ENCODE results near the gene CTDNEP1.

Gene CTDNEP1

DNA sequence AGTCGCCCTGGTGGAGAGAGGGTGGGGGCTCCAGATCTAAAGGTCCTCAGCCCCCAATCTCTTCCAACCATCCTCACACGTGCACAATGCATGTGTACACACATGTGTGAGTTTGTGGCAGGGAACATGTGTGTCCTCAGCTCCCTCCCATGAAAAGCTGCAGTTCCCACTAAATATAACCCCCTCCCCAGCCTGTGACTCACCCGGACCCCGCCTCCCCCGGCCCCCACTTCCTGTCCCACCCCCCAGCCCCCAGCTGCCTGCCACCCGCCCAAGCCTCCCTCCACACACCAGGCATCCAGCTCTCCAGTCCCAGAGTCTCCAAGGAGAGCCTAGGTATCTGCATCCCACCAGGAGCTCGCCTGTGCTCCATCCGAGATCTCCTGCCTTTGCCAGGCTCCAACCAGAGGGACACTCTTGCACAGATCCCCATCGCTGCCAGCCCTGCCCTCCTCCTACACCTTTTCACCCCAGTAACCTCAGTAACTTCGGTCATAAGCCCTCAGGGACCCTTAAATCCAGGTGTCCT is 35.8 kb downstream of the CTDNEP1 start:
- DNase-seq (ENCODE audit: low read depth, low spot score), result no peak

DNA sequence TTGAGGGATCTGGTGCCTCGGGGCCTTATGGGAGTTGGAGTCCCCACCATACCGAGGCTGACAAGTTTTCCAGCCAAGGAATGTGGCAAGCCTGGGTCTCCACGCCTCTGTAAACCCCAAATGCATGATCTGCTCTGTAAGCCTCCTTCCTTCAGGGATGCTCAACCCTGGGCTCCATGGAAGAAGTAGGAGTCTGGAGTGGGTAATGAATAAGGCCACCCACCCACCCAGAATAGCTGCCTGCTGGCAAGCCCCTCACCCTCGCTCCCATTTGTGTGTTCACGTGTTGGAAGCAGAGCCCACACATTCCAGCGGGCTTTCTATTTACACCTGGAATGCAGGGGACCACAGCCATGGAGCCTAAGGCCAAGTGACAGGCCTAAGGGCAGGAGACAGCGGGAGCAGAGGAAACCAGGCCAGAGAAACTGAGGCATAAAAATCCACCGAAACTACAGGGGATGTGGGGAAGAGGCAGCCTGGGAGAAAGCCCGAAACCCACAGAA is 36.3 kb downstream of the CTDNEP1 start:
- DNase-seq (ENCODE audit: low read depth, low spot score), result no peak

DNA sequence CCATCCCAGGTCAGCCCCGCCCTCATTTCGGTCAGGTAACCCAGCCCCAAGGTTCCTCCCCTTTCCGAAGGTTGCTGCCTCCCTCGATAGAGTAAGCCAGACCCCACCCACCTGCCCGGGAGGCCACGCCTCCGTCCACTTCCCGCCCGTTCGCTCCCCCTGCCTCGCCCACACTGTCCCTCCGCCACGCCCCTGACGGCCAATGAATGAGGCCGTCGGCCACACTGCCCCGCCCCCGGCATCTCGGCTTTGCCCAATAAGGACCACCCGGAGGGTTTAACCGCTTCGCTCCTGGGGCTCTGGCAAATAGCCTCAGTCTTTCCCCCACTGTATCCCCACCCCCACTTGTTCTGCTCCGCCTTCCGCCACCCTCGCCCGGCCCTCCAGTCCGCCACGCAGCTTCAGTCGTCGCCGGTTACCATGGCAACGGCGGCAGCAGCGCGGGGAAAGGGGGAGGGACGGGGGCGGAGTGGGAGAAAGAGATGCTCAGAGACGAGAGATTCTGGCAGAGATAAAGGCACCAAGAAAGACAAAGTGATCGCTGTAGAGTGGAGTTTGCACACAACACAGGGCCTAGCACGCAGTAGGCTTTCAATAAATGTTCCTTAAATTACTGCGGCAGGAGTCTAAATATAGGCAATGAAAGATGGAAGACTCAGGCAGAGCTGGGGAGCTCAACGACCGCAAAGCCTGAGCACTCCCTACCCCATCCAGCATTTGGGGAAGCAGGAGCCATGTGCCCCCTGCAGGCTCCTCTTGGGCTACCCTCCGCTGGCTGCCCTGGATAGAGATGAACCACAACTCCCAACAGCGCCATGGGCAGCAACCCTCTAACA is 37.0 kb downstream of the CTDNEP1 start:
- DNase-seq (ENCODE audit: low read depth, low spot score), result peak; percentile 94

DNA sequence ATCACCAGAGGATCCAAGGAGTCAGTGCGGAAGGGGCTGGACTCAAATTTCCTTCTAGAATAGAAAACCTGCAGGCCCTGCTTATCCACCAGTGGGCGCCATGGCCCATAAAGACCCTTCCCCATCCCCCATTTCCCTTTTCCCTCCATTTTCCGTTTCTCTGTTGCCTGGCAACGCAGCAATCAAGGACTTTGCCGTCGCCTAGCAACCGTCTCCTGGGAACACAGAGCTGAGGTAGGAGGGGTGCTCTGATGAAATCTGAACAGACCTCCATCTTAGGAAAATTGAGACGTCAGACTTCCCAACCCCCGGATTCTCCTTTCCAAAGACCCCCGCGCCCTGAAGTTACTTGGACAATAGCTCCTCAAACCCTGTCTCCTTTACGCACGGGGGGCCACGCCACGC is 37.6 kb downstream of the CTDNEP1 start:
- peak; percentile 98 for DNase-seq (ENCODE audit: low read depth, low spot score)

DNA sequence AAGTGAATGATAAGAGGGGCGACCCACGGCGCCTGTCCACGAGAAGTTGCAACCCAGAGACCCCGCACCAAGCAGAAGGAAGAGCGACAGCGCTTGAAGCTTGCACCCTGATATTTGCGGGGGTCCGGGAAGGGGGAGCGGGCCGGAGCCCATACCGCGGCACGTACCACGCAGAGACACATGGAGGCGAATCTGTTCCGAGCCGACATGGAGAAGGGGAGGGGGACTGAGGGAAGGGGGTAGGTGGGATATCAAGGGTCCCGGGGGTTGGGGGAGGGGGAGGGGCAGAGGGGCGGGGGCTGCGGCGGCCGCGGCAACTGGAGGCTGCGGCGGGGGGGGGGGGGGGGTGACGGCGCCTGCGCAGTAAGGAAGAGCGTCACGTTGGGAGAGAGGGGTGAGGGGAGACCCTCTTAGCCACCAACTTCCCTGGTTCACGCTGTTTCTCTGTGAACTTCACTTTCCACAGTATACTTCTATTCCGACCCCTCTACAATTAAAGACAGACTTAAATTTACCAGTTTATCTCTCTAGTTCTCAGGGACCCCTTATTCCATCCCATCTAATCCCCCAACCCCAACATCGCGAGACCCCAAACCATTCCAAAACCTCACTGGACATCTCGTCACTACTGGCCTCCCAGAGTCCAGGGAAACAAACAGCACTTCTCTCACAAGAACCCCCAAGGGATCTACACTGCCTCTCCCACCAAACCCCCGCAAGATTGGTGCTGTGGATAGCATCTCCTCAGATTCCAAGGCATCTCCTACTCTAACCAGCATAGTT is 39.9 kb downstream of the CTDNEP1 start:
- DNase-seq (ENCODE audit: low read depth, low spot score), result no peak

DNA sequence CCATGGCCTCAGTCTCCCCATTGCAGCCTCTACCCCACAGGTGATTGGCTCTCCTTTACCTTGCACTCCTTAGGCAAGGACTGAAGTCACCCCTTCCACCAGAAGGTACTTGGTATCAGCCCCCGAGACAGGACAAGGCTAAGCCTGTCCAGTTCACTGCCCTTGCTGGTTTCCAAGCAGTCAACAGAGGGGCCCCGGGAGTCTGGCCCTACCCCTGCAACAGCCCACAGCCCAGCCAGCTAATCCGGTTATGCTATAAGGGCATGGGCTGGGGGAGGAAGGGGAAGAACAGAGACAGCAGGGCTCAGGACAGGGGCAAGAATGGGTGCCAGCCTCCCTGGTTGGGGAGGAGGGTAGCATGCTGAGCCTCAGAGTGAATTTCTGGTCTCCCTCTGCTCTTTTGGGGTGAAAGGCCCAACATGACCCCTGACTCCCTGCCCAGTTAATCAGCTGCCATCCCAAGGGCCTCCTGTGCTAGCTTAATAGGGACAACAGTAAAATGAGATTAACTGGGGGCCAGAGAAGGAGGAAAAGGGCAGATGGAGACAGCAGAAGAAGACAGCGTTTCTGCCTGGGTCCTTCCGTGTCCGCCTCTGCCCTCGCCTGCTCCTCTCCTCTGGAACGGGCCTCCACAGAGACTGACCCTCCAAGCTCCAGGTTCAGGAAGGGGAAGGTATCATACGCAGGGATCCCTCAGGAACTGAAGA is 42.6 kb downstream of the CTDNEP1 start:
- no peak for DNase-seq (ENCODE audit: low read depth, low spot score)

DNA sequence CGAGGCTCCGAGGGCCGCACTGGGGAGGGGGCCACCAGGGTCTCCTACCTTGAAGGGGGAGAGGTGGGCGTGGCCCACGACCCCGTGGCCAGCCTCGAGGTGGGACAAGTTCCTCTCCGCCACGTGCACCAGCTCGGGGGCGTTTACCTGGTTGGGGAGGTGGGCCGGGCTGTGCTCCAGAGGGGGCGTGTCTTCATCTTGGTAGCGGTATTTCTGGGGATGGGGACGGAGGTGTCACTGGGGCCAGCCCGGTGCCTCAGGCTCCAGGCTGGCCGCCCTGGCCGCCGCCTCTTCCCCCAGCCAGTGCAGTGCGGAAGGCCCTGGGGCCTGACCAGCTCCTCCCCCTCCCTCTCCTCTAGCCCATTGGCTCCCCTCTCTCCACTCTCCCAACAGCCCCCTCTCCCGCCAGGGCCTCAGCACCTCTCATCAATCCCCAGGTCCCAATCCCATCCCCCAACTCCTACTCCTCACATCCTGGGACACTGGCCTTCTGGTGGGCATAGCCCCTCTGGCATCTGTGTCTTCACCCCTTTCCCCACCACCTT is 43.4 kb downstream of the CTDNEP1 start:
- no peak for DNase-seq (ENCODE audit: low read depth, low spot score)

DNA sequence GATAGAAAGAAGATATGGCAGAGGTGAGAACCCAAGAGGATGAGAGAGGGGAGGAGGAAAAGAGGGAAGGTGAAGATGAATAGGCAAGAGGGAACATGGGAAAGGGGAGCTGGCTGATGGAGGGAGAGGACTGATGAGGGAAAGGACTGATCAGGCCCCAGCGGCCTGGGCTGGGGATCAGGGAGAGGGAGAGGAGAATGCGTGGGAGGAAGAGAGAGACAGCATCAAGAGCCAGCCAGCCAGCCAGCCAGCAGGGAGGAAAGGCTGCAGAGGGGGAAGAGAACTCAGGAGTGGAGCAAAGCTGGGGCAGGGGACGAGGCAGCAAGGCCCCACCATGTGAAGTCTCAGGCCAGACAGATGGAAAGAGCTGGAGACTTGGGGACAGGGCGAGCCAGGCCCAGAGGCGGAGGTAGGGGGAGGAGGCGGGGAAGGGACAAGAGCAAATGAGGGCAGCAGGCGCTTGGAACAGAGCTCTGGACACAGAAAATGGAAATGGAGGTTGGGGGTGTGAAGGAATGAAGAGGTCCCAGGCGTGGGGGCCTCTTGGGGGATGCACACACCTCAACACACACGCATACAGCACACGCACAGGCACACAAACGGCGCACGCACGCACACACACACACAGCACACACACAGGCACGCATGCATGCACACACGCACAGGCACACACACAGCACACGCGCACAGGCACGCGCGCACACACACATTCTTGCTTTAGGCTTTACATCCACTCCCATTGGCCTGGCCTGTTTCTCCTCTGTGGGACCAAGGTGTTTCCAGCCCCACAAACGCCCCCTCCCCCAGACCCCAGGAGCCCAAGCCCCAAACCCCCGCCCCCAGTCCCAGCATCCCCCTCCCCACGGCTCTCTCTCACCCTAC is 44.2 kb downstream of the CTDNEP1 start:
- no peak for DNase-seq (ENCODE audit: low read depth, low spot score)

DNA sequence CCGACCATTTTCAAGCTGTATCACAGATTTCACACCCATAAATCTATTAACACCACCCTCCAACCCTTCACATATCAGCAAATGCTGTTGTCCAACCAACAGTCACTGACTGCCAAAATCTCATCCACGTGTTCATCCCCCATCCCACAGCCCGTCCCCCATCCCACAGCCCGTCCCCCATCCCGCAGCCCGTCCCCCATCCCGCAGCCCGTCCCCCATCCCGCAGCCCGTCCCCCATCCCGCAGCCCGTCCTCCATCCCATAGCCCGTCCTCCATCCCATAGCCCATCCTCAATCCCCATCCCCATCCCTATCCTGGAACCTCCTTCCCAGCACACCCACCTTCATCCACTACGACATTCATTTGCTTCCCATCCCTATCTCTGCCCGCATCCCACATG is 46.0 kb downstream of the CTDNEP1 start:
- no peak for DNase-seq (ENCODE audit: low read depth, low spot score)

DNA sequence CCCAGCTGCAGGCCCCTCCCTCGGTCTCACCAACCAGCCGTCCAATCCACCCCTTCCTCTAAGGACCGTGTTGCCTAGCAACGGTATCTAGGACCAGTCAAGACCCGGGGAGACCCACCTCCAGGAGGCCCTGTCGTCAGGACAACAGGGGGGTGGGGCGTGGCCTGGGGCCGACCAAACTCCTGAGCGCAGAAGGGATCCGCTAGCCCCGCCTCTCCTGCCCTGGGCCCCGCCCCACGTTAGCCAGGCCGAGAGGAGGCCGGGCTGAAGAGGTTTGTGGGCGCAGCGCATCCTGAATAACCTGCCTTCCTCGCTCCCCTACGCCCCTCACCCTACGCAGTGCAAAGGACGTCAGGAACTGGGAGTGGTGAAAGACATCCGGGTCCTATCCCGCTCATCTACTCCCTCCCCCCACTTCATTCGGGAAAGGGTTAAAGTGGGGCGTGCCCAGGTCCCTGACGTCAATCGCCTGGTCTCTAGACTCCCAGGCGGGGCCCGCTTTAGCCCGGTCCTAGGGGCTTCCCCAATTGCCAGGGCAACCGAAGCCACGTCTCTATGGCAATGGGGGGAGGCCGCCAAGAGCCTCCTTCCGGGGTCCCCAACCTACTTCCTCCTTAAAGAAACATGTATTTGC is 46.6 kb downstream of the CTDNEP1 start:
- peak; percentile 94 for DNase-seq (ENCODE audit: low read depth, low spot score)

DNA sequence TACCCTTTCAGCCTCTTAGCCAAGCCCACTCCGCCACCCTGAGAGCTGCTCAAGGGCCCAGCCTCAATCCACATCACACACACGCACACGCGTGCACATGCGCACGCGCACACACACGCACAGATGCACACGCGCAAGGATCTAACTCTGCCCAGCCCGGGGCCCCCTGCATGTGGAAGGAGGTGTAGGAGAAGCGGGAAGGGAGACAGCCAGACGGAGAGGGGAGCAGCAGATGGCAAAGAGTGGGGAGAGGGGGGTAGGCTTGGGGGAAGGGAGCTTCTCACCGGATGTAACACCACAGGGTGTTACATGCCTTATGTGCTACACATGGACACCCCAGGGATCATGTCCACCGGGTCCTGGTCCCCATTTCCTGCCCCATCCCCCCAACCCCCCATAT is 47.2 kb downstream of the CTDNEP1 start:
- no peak for DNase-seq (ENCODE audit: low read depth, low spot score)

DNA sequence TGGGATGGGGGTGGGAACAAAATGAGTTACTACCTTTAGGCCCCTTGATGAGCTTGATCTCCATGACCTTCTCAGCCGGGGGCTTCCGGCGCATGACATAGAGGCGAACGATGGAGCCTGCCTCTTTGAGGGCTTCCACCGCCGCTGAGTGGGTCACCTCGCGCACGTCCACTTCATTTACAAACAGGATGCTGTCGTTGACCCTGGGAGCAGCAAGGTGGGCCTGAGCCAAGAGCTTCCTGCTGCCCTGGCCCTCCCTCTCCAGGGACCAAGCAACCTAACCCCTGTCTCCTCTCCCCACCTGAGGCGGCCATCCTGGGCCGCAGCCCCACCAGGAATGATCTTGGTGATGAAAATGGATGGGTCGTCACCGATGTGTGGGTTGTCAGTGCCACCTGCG is 48.1 kb downstream of the CTDNEP1 start:
- DNase-seq (ENCODE audit: low read depth, low spot score), result no peak

DNA sequence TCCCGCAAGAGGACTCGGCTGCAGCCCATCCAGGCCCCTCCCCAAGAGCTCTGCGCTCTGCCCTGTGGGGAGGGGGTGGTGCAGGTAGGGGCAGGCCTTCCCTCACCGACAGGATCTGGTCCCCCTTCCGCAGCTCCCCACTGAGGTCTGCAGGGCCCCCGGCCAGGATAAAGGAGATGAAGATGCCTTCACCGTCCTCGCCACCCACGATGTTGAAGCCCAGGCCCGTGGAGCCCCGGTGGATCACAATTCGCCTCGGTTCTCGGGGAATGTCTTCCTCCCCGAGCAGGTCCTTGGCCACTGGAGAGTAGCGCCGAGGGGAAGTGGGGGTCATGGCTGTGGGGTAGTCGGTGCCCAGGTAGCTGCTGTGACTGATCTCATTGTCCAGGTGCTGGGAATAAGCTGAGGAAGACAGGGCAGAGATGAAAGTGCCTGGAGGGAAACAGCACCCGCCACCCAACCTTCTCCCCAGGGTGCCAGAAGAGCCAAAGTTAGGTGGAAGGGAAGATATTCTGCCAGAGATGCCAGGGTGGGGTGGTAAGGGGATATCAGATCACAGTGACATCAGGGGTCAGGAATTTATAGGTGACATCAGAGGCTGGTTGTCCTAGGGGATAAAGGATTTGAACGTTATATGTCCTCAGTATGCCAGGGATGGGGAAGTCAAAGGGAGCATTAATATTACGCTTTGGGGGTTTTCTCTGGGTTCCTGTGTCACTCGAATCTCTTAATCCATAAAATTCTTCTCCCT is 54.7 kb downstream of the CTDNEP1 start:
- no peak for DNase-seq (ENCODE audit: low read depth, low spot score)

DNA sequence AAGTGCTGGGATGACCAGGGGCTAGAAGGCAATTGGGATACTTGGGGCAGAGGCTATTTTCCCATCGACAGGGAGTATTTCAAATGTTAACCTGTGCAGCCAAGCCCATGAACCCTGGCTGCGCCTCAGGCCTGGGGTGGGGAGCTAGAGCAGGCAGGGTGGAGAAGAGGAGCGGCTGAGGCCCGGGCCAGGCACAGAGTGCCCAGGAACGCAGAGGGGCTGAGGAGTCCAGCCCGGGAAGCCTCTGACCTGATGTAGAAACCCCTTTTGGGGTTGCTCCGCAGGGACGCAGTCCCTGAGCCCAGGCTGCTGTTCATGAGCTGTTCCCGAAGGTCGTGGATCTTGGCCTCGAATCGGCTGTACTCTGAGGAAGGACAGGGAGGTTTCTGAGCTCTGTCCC is 55.6 kb downstream of the CTDNEP1 start:
- no peak for DNase-seq (ENCODE audit: low read depth, low spot score)

Data from iPS DF 19.7 (cell line).